GM10847 (cell line): Measurements from ENCODE around the gene RASL11B.

Source experiments
- POLR2A ChIP-seq: IDR thresholded peaks from 2 replicates; pipeline ENCODE4 v1.6.1; 2011; ENCODE audit not compliant: insufficient read length; ENCODE audit errors: extremely low read depth

RASL11B gene

DNA sequence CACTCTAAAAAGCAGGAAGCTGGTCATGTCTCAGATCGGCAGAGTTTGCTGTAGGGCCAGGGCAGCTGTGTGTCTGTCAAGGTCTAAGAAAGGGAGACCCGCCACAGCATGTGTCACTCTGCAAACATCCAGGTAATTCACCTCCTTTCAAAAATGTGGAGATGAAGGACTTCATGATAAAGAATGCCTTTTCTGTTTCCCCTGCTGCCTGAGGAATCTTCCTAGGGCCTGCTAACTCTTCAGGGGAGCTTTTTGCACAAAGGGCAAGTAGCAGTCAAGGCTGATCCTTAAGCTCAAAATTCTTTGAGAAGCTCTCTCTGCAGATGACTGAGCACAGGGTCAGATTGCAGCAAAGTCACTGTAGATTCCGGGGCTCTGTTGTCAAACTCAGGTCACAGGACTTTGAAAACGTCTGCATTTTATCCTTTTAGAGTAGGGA is 21.1 kb downstream of the RASL11B start:
- no peak for TF ChIP-seq POLR2A

DNA sequence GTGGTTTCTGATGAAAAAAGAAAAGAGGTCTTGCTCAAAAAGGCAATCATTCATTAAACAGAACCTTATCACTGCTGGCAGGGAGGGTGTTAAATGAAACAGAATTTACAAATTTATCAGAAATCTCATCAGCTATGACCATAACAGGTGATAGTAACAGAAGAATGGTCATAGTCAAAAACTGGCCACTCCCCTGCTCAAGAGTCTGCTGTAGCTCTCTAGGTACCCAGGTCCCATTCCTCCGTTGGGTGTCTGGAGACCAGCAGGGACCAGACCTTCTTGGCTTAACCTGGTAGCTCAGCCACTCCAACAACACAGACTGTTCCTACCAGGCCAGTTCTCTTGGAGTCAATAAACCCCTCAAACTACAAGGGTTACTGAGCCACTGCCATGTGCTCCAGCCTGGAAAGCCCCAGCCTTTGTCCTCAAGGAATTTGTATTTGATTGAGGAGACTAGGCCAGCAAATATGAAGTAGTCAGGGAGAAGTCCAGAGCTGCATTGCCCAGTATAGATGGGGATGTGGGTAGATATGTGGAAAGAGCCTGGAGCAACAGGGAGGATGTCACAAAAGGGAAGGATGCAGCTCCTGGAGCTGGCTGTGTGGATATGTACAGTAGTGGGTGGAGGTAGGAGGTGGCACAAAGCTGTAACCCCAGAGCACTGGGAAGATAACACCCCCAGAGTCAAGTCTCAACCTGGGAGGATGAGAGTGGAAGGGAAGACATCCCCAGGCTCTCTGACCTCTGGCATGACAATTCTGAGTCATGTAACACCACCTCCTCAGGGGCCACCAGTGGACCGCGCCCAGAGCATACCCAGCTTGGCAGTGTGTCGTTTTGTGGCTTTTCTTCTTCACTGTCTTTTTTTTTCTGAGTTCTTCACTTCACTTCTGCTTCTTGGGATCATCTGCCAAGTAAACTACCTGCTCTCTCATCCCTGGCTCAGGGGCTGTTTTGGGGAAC is 21.9 kb downstream of the RASL11B start:
- TF ChIP-seq POLR2A, result no peak

- no peak for TF ChIP-seq POLR2A
Observed at GRCh38 chr4:52884994-52885393, 22.9 kb downstream of the RASL11B start.

GRCh38 chr4:52889354-52889753 is 27.2 kb downstream of the RASL11B start:
- no peak for TF ChIP-seq POLR2A

DNA sequence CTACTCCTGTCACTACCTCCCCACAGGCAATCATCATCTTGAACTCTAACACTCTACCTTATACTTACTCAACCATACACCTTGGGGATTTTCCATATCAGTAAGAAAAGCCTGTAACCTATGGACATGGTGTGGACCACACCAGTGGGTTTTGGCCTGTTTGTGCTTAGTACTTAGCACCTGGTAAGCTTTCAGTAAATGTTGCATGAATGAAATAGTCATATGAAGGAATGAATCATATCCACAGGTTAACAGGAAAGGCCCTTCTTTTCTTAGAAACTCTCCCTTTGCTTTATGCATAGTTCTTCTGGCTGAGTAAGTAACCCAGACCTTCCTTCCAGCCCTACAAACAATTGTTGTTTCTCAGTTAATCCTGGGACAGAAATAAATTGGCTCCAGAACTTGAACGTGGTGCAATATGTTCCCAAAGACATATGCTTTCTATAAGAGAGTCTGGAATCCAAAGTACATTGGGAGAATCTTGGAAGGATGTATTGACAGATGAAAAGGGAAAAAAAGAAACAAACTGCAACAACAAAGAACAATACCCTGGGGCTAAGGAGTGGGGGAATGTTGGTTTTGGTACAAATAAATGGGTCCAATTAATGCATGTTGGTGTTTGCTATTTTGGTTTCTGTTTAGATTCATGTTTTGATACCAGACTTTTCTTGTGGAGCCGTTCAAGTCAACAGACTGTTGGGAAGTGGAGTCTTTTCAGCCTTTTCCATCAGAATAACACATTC is 27.8 kb downstream of the RASL11B start:
- TF ChIP-seq POLR2A, result no peak

DNA sequence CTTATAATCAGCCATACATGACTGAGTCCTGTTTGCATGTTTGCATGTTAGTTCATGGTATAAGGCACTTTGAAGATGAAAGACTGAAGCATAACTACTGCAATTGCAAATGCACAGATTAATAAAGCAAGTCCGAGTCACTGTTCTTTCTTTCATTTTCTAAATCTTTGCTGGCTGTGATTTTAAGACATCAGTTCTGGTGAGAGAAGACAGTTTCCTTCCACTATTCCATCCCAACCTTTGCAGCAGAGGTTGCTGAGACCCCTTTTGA is 28.3 kb downstream of the RASL11B start:
- no peak for TF ChIP-seq POLR2A

- TF ChIP-seq POLR2A, result no peak
Observed at GRCh38 chr4:52891743-52892142, 29.6 kb downstream of the RASL11B start.

DNA sequence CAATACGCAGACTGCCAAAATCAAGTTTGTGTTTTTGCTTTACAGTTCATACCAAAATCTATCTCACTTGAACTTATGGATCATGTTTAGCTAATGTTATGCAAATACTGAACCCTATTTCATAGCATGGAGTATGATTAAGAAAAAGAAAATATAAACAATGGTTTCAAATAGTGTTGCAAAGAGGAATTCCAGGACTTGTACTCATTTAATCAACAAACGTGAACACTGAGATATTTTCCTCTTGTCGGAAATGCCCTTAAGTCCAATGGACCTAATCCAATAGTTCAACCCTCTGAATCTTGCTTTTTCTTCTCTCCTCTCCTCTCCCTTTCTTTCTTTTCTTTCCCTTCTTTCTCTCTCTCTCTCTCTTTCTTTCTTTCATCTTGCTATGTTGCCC is 30.8 kb downstream of the RASL11B start:
- TF ChIP-seq POLR2A, result no peak

GRCh38 chr4:52894443-52894842 is 32.3 kb downstream of the RASL11B start:
- no peak for TF ChIP-seq POLR2A

GRCh38 chr4:52903273-52903672 is 41.2 kb downstream of the RASL11B start:
- TF ChIP-seq POLR2A, result no peak

DNA sequence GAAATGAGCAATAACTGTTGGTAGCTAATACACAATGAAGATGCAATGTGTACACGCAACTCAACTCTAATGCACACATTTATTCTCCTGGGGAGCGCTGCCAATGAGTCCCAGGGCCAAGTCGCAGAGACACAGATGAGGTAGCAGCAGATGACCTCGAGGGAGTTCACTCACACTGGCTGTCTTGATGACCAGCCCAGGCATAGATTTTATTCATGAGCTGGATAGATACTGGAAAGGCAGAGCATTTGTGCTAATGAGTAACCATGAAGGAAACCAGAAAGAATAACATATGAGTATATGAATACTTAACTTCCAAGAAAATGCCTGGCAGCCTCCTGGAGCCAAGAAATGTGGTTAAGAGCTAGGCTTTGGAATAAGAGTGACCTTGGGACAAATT is 42.3 kb downstream of the RASL11B start:
- no peak for TF ChIP-seq POLR2A

- no peak for TF ChIP-seq POLR2A
Observed at GRCh38 chr4:52907510-52907909, 45.4 kb downstream of the RASL11B start.

DNA sequence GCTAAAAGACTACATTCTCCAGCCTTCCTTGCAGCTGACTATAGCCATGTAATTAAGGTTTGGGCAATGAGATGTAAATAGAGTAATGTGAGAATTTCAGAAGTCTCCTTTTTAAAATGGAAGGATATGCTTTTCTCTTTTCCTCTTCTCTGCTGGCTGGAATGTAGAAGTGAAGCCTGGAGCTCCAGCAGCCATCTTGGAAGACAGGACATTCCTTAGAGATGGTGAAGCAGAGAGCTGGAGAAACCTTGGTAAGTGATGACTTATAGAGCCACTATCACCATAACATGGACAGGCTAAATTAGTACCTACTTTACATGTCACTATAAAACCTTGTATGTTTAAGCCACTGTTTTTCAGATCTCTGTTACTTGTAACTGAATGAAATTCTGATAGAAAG is 48.0 kb downstream of the RASL11B start:
- TF ChIP-seq POLR2A, result no peak

GRCh38 chr4:52911684-52912294 is 49.7 kb downstream of the RASL11B start:
- TF ChIP-seq POLR2A, result no peak

GRCh38 chr4:52912608-52913007 is 50.5 kb downstream of the RASL11B start:
- no peak for TF ChIP-seq POLR2A

DNA sequence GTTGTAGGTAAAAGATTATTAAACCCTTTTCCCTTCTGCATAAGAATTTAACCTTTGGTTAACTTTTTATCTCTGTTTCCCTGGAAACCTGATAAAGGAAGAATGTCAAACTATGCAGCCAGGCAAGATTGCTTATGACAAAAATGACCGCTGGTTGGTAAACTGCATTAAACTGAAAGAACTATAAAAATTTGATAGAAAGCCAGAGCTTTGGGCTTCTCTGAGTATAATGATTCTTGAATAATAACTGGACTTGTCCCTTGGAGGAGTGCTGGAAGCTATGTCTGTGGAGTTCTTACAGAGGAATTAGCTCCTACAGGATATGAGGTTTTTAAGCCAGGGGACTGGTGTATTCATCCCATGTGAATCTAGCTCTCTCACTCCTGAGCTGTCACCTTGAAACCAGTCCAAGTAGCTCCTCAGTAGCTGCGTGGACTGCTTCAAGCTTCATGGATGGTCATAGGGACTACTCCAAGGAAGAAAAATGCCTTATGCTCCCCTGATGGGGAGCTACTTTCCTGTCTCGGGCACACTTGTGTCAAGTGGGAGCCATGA is 52.0 kb downstream of the RASL11B start:
- TF ChIP-seq POLR2A, result no peak
